ENCODE measurements around the gene HS3ST2. TPM values are rescaled to one million over a fixed set of nuclear protein-coding genes. Genes with fewer than 3 reads are reported as not detected.

Gene HS3ST2
- total RNA-seq, 1 donor from 2014 or later = not detected

DNA sequence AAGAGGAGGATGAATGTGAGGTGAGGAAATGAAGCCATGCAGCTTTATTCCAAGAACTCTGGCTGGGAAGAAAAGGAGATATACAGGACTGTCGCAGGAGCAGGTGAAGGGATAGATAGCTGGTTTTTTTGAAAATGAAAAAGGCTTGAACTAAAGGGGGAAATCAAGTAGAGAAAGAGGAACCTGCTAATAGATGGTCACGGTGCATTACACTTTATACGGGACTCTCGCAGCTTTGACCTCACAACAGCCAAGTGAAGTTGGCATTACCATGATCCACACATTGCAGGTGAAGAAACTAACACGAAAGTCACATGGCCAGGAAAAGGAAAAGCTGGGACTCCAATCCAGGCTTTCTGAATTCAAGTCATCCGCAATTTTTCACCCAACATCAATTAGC is 86.9 kb downstream of the HS3ST2 start:
- TF ChIP-seq, protein P1, sequence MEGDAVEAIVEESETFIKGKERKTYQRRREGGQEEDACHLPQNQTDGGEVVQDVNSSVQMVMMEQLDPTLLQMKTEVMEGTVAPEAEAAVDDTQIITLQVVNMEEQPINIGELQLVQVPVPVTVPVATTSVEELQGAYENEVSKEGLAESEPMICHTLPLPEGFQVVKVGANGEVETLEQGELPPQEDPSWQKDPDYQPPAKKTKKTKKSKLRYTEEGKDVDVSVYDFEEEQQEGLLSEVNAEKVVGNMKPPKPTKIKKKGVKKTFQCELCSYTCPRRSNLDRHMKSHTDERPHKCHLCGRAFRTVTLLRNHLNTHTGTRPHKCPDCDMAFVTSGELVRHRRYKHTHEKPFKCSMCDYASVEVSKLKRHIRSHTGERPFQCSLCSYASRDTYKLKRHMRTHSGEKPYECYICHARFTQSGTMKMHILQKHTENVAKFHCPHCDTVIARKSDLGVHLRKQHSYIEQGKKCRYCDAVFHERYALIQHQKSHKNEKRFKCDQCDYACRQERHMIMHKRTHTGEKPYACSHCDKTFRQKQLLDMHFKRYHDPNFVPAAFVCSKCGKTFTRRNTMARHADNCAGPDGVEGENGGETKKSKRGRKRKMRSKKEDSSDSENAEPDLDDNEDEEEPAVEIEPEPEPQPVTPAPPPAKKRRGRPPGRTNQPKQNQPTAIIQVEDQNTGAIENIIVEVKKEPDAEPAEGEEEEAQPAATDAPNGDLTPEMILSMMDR (conservative IDR thresholded peaks at IDR 0.05; ENCODE audit: low read depth, low read length) = no peak
- H3K4me3 ChIP-seq (ENCODE audit: low read depth, low read length) = no peak overlapping the region
- no peak for DNase-seq (ENCODE audit: low read depth)

DNA sequence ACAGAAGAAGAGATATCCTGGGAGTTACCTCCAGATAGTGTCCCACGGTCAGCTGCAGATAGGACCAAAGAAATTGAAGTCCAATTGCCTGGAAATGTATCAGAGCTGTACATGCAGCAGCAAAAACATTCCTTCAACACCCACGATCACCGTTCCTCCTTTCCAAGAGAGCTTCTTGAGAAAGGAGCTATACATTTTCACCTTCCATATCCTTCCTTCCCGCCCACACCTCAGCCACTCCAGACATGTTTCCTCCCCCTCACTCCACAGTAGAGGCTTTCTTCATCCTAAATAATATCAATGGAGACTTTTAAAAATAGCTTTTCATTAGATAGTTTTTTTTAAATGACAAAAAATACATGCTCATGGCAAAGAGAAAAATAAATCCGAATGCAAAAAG is 87.6 kb downstream of the HS3ST2 start:
- no peak for DNase-seq (ENCODE audit: low read depth)

DNA sequence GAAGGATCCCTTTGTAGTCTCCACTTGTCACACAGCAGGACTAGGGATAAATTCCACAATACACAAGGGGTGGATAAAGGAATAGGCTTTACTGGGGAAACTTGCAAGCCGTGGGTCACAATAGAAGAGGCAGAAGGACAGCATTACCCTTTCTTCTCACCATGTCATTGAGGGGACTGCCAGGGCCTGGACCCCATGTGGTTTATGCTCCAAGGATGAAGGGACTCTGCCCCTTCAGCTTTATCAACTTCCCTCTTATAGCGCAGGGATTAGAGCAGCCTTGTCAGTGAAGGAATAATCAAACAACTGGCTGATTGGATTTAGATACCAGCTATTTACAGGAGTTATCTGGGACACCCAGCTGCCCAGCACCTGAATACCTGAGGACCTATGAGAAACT is 89.8 kb downstream of the HS3ST2 start:
- no peak overlapping the region for H3K4me3 ChIP-seq (ENCODE audit: low read depth, low read length)
- DNase-seq (ENCODE audit: low read depth) = no peak
- TF ChIP-seq, protein P1 (conservative IDR thresholded peaks at IDR 0.05; ENCODE audit: low read depth, low read length) = no peak

More for the DNA sequence above, 87.6 kb downstream of the HS3ST2 start:
- no peak overlapping the region for H3K4me3 ChIP-seq (ENCODE audit: low read depth, low read length)
- TF ChIP-seq, protein P1 (conservative IDR thresholded peaks at IDR 0.05; ENCODE audit: low read depth, low read length) = no peak

DNA sequence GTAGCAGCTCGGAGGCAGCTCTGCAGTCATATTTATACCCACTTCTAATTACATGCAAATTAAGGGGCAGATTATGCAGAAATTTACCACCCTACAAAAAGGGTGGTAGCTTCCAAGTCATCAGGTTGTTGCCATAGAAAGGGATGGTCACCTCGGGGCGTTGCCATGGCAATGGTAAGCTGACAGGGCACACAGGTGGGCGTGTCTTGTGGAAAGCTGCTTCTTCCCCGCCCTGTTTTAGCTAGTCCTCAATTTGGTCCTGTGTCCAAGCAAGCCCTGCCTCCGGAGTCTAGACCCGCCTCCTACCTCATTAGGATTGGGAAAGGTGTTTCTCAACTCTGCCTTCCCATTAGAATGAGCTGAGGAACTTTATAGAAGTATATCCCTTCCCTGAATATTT is 98.7 kb downstream of the HS3ST2 start:
- H3K4me3 ChIP-seq (ENCODE audit: low read depth, low read length) = no peak overlapping the region
- DNase-seq (ENCODE audit: low read depth) = no peak
- TF ChIP-seq, protein P1 (conservative IDR thresholded peaks at IDR 0.05; ENCODE audit: low read depth, low read length) = no peak

DNA sequence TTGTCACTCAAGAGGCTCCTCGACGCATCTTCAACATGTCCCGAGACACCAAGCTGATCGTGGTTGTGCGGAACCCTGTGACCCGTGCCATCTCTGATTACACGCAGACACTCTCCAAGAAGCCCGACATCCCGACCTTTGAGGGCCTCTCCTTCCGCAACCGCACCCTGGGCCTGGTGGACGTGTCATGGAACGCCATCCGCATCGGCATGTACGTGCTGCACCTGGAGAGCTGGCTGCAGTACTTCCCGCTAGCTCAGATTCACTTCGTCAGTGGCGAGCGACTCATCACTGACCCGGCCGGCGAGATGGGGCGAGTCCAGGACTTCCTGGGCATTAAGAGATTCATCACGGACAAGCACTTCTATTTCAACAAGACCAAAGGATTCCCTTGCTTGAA is 101.0 kb downstream of the HS3ST2 start:
- TF ChIP-seq, protein P1 (conservative IDR thresholded peaks at IDR 0.05; ENCODE audit: low read depth, low read length) = no peak
- no peak overlapping the region for H3K4me3 ChIP-seq (ENCODE audit: low read depth, low read length)
- no peak for DNase-seq (ENCODE audit: low read depth)

DNA sequence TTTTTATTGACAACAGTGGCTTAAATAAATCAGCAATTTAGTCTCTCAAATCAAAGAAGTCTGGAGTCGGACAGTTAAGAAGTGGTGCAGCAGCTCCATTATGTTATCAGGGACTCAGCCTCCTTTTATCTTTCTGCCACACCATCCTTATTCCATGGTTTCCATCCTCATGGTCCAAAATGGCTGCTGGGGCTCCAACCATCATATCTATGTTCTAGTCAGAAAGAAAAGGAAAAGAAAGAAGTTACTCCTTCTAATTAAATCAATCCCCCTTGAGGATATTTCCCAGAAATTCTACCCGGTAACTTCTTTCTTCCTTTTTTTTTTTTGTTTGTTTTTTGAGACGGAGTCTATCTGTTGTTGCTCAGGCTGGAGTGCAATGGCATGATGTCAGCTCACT is 109.5 kb downstream of the HS3ST2 start:
- TF ChIP-seq, protein P1 (conservative IDR thresholded peaks at IDR 0.05; ENCODE audit: low read depth, low read length) = no peak
- no peak for DNase-seq (ENCODE audit: low read depth)

DNA sequence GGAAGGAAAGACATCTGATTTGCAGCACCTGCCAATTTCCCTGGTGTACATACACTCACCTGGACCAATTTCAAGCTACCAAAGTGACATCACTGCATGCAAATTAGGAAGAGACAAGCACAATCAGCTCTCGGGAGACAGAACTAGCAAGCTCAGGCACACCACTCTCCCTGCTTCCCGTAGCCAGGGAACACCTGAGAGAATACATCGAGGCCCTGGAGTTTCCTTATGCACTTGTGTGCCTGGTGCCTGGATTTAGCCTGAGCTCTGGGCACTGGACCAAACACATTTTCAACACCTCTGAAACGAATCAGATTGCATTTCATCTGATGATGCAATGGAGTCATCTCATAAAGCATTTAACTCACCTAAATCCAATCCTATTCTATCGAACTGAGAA is 110.5 kb downstream of the HS3ST2 start:
- H3K4me3 ChIP-seq (ENCODE audit: low read depth, low read length) = no peak overlapping the region
- DNase-seq (ENCODE audit: low read depth) = no peak
- TF ChIP-seq, protein P1 (conservative IDR thresholded peaks at IDR 0.05; ENCODE audit: low read depth, low read length) = no peak

More for the DNA sequence above, 109.5 kb downstream of the HS3ST2 start:
- no peak overlapping the region for H3K4me3 ChIP-seq (ENCODE audit: low read depth, low read length)

Data from epithelial cell of proximal tubule (primary cell).